ENCODE data around the gene COA7.

DNA sequence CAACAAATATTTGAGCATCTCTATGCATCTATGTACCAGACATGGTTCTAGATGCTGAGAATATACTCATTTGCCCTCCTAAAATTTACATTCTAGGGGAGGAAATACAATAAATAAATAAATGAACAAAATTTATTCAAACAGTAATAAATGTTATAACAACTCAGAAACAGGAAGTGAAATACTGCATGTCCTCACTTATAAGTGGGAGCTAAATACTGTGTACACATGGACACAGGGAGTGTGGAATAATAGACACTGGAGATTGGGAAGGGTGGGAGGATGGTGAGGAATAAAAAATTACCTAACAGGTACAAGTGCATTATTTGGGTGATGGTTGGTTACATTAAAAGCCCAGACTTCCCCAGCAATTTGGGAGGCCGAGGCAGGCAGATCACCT is 4.3 kb downstream of the COA7 start:
- TF ChIP-seq, protein P1, sequence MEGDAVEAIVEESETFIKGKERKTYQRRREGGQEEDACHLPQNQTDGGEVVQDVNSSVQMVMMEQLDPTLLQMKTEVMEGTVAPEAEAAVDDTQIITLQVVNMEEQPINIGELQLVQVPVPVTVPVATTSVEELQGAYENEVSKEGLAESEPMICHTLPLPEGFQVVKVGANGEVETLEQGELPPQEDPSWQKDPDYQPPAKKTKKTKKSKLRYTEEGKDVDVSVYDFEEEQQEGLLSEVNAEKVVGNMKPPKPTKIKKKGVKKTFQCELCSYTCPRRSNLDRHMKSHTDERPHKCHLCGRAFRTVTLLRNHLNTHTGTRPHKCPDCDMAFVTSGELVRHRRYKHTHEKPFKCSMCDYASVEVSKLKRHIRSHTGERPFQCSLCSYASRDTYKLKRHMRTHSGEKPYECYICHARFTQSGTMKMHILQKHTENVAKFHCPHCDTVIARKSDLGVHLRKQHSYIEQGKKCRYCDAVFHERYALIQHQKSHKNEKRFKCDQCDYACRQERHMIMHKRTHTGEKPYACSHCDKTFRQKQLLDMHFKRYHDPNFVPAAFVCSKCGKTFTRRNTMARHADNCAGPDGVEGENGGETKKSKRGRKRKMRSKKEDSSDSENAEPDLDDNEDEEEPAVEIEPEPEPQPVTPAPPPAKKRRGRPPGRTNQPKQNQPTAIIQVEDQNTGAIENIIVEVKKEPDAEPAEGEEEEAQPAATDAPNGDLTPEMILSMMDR (conservative IDR thresholded peaks at IDR 0.05; ENCODE audit: low read depth, low read length): no peak
- TF ChIP-seq SMC3 (IDR thresholded peaks at IDR 0.05; ENCODE audit: low read depth, low read length) (no peak), RFX5 (IDR thresholded peaks at IDR 0.05; ENCODE audit: low read depth, low read length) (no peak), POLR2A (IDR thresholded peaks at IDR 0.05; ENCODE audit: low read depth, low read length) (no peak), CEBPB (IDR thresholded peaks at IDR 0.05; ENCODE audit: low read depth, low read length) (no peak)
